HCT116 (cell line): ENCODE measurements around the gene FDCSP. TPM values are rescaled to one million over a fixed set of nuclear protein-coding genes. Genes with fewer than 3 reads are reported as not detected.

Experiments
- ATAC-seq: fragments of 200-7000 bp; cut with Tn5 transposase; 2 replicates; pipeline ENCODE4 v1.9.1; 2020; ENCODE audit warnings: mild to moderate bottlenecking, moderate library complexity
- BruUV-seq: library from RNA; stranded (reverse); fragments of 400-500 nt; replicated peaks from 2 replicates; lab custom pipeline; 2021; lab: Mats Ljungman, UMichigan
- CTCF ChIA-PET: fragments of 300-600 bp; sonication (Branson Sonifier 250); formaldehyde crosslinking; loops from one replicate; lab custom pipeline; 2021; ENCODE audit warnings: antibody characterized with exemption; lab: Charles Lee
- POLR2A ChIA-PET: fragments of 300-600, 350-600 bp; sonication (Branson Sonifier 250); formaldehyde crosslinking; loops from one replicate; lab custom pipeline; 2021; ENCODE audit warnings: antibody characterized with exemption; lab: Charles Lee
- RAD21 ChIA-PET, 2 experiments: fragments of 300-600 bp; sonication (Branson Sonifier 250); formaldehyde crosslinking; loops; one replicate each; lab custom pipeline; 2023; ENCODE audit warnings: low total read pairs in 2 of 2; ENCODE audit not compliant: uncharacterized antibody in 2 of 2, unreplicated experiment in 2 of 2, low non-redundant PET in 1 of 2; lab: Charles Lee
- DNase-seq: peaks from one replicate; pipeline ENCODE4 v3.0.0-alpha.2; 2010; ENCODE audit warnings: low read depth, low spot score
- H2AFZ ChIP-seq: fragments of 200-600 bp; shearing (Covaris generic), sonication (generic); 2 replicates; pipeline ENCODE4 v1.6.1; 2017; ENCODE audit warnings: low read depth, mixed run types, mixed read lengths, antibody characterized with exemption, low read length; ENCODE audit not compliant: poor library complexity, severe bottlenecking
- H3K27ac ChIP-seq: 2 replicates; pipeline ENCODE4 v1.5.1; 2012; ENCODE audit warnings: low read depth, low read length
- H3K27me3 ChIP-seq: fragments of 200-600 bp; sonication (generic); 2 replicates; pipeline ENCODE4 v1.6.1; 2016; ENCODE audit warnings: mixed run types, low read length, mixed read lengths; ENCODE audit not compliant: insufficient read depth
- H3K36me3 ChIP-seq, 2 experiments: fragments of 200-500 bp in 1 of 2; fragments of 200-600 bp in 1 of 2; sonication (Bioruptor generic) in 1 of 2; sonication (generic) in 1 of 2; 2 replicates each; pipeline versions ENCODE4 v1.5.1 to v1.6.1; 2014 to 2016; ENCODE audit warnings: low read length in 2 of 2, inconsistent platforms in 1 of 2, mixed read lengths in 1 of 2, mixed run types in 1 of 2; ENCODE audit not compliant: insufficient read depth in 2 of 2, control insufficient read depth in 1 of 2
- H3K4me1 ChIP-seq, 2 experiments: fragments of 200-600 bp in 1 of 2; sonication (generic) in 1 of 2; 2 replicates each; pipeline versions ENCODE4 v1.5.1 to v1.6.1; 2012 to 2017; ENCODE audit warnings: low read length in 2 of 2, inconsistent platforms in 1 of 2, mild to moderate bottlenecking in 1 of 2, mixed read lengths in 1 of 2, mixed run types in 1 of 2, moderate library complexity in 1 of 2; ENCODE audit not compliant: insufficient read depth in 2 of 2, control insufficient read depth in 1 of 2
- H3K4me2 ChIP-seq: fragments of 200-600 bp; sonication (generic); 2 replicates; pipeline ENCODE4 v1.6.1; 2017; ENCODE audit warnings: mixed run types, low read length, mixed read lengths
- H3K4me3 ChIP-seq, 2 experiments: fragments of 200-600 bp in 1 of 2; sonication (generic) in 1 of 2; replicated peaks in 1 of 2; 2 replicates each; pipeline ENCODE4 v1.5.1; 2011 to 2016; ENCODE audit warnings: low read length in 2 of 2, control low read depth in 1 of 2, low read depth in 1 of 2, mild to moderate bottlenecking in 1 of 2, mixed read lengths in 1 of 2, mixed run types in 1 of 2
- H3K79me2 ChIP-seq: fragments of 200-600 bp; sonication (generic); 2 replicates; pipeline ENCODE4 v1.6.1; 2017; ENCODE audit warnings: mild to moderate bottlenecking, mixed run types, low read length, moderate library complexity, mixed read lengths; ENCODE audit not compliant: insufficient read depth
- H3K9ac ChIP-seq: fragments of 200-600 bp; sonication (generic); 2 replicates; pipeline ENCODE4 v1.6.1; 2016; ENCODE audit warnings: low read length, mixed read lengths
- H3K9me2 ChIP-seq: fragments of 200-600 bp; sonication (generic), shearing (Covaris generic); 2 replicates; pipeline ENCODE4 v1.6.1; 2017; ENCODE audit warnings: mixed run types, mild to moderate bottlenecking, moderate library complexity; ENCODE audit not compliant: insufficient read depth
- H3K9me3 ChIP-seq, 2 experiments: fragments of 200-500 bp in 1 of 2; fragments of 200-600 bp in 1 of 2; sonication (Bioruptor generic) in 1 of 2; sonication (generic) in 1 of 2; 2 replicates each; pipeline ENCODE4 v1.6.1; 2014 to 2017; ENCODE audit warnings: low read length in 2 of 2, mixed read lengths in 2 of 2, inconsistent platforms in 1 of 2, low read depth in 1 of 2, mild to moderate bottlenecking in 1 of 2, mixed run types in 1 of 2, moderate library complexity in 1 of 2; ENCODE audit not compliant: control insufficient read depth in 1 of 2, insufficient read depth in 1 of 2
- H4K20me1 ChIP-seq: fragments of 200-600 bp; sonication (generic), shearing (Covaris generic); 2 replicates; pipeline ENCODE4 v1.6.1; 2017; ENCODE audit warnings: mixed run types, mild to moderate bottlenecking, moderate library complexity; ENCODE audit not compliant: insufficient read depth
- CBX3 ChIP-seq: IDR thresholded peaks from 2 replicates; pipeline ENCODE4 v1.6.1; 2012; ENCODE audit warnings: low read depth
- CEBPB ChIP-seq: IDR thresholded peaks from 2 replicates; pipeline ENCODE4 v1.6.1; 2012; ENCODE audit warnings: low read depth
- EGR1 ChIP-seq: IDR thresholded peaks from 2 replicates; pipeline ENCODE4 v1.6.1; 2012; ENCODE audit warnings: low read depth
- ELF1 ChIP-seq: IDR thresholded peaks from 2 replicates; pipeline ENCODE4 v1.6.1; 2012; ENCODE audit warnings: low read depth, borderline replicate concordance
- EZH2 ChIP-seq: fragments of 200-600 bp; sonication (generic); IDR thresholded peaks from 2 replicates; pipeline ENCODE4 v1.6.1; 2017; ENCODE audit warnings: antibody characterized with exemption, mixed run types
- EZH2phosphoT487 ChIP-seq: fragments of 200-600 bp; IDR thresholded peaks from 2 replicates; pipeline ENCODE4 v1.6.1; 2018; ENCODE audit warnings: antibody characterized with exemption, borderline replicate concordance
- FOSL1 ChIP-seq: IDR thresholded peaks from 2 replicates; pipeline ENCODE4 v1.6.1; 2012; ENCODE audit warnings: low read depth
- JUND ChIP-seq: IDR thresholded peaks from 2 replicates; pipeline ENCODE4 v1.6.1; 2012
- POLR2A ChIP-seq: IDR thresholded peaks from 2 replicates; pipeline ENCODE4 v1.7.0; 2011; ENCODE audit warnings: borderline replicate concordance; ENCODE audit not compliant: insufficient read depth, insufficient read length; ENCODE audit errors: extremely low read depth
- POLR2AphosphoS5 ChIP-seq: IDR thresholded peaks from 2 replicates; pipeline ENCODE4 v1.6.1; 2011; ENCODE audit warnings: mild to moderate bottlenecking, low read depth, low read length, moderate library complexity
- SIN3A ChIP-seq: IDR thresholded peaks from 2 replicates; pipeline ENCODE4 v1.6.1; 2012; ENCODE audit warnings: low read depth
- SP1 ChIP-seq: IDR thresholded peaks from 2 replicates; pipeline ENCODE4 v1.6.1; 2012; ENCODE audit warnings: low read depth
- SRF ChIP-seq: IDR thresholded peaks from 2 replicates; pipeline ENCODE4 v1.6.1; 2012; ENCODE audit warnings: low read depth
- TCF7L2 ChIP-seq: IDR thresholded peaks from 2 replicates; pipeline ENCODE4 v1.7.0; 2011; ENCODE audit warnings: borderline replicate concordance, inconsistent platforms; ENCODE audit not compliant: insufficient read depth, insufficient read length; ENCODE audit errors: extremely low read depth
- ZFX ChIP-seq: fragments of 450-650 bp; IDR thresholded peaks from 2 replicates; pipeline ENCODE4 v1.6.1; 2017
- intact Hi-C: fragments of 100-400 bp; cut with micrococcal nuclease; formaldehyde crosslinking; loops from 2 replicates; pipeline ENCODE4 v1.10.0; 2022
- total RNA-seq: library from RNA; stranded (reverse); gene quantifications from one replicate; pipeline ENCODE4 v1.2.1, GENCODE V29; 2021; ENCODE audit not compliant: unreplicated experiment
- TF ChIP-seq, protein P1 (sequence below), 3 experiments: fragments of 200-600 bp in 1 of 3; sonication (generic) in 1 of 3; IDR thresholded peaks in 2 of 3; conservative IDR thresholded peaks in 1 of 3; 2 replicates each; pipeline ENCODE4 v1.5.1; 2012 to 2017; ENCODE audit warnings: low read depth in 2 of 3, low read length in 2 of 3, antibody characterized with exemption in 1 of 3, borderline replicate concordance in 1 of 3, control low read depth in 1 of 3, mild to moderate bottlenecking in 1 of 3, mixed read lengths in 1 of 3, mixed run types in 1 of 3, moderate library complexity in 1 of 3; ENCODE audit not compliant: insufficient read depth in 1 of 3
- TF ChIP-seq, protein P2 (sequence below): IDR thresholded peaks from 2 replicates; pipeline ENCODE4 v1.6.1; 2012
- TF ChIP-seq, protein P3 (sequence below): IDR thresholded peaks from 2 replicates; pipeline ENCODE4 v1.6.1; 2012; ENCODE audit warnings: low read depth
- TF ChIP-seq, protein P4 (sequence below): IDR thresholded peaks from 2 replicates; pipeline ENCODE4 v1.6.1; 2012

Gene FDCSP
- total RNA-seq, 1 experiment from 2014 or later: not detected

DNA sequence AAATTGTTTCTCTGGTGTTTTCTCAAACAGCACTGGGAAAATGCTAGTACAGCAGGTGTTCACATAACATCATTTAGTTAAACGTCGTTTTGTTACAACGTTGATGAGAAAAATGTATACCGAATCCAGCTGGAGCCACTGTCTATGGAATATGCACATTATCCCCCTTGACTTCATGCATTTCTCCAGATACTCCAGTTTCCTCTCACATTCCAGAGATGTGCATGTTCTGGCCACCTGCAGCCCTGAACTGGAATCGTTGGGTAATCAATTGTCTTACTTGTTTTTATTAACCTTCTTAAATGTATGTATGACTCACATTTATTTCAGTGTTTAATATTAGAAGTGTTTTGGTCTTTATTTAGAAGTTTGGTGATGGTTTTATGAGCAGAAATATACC, 48.8 kb upstream of the FDCSP start (continued):
- TF ChIP-seq FOSL1: no peak
- TF ChIP-seq CBX3: no peak
- TF ChIP-seq SRF: no peak
- TF ChIP-seq EGR1: no peak
- TF ChIP-seq, protein P1, sequence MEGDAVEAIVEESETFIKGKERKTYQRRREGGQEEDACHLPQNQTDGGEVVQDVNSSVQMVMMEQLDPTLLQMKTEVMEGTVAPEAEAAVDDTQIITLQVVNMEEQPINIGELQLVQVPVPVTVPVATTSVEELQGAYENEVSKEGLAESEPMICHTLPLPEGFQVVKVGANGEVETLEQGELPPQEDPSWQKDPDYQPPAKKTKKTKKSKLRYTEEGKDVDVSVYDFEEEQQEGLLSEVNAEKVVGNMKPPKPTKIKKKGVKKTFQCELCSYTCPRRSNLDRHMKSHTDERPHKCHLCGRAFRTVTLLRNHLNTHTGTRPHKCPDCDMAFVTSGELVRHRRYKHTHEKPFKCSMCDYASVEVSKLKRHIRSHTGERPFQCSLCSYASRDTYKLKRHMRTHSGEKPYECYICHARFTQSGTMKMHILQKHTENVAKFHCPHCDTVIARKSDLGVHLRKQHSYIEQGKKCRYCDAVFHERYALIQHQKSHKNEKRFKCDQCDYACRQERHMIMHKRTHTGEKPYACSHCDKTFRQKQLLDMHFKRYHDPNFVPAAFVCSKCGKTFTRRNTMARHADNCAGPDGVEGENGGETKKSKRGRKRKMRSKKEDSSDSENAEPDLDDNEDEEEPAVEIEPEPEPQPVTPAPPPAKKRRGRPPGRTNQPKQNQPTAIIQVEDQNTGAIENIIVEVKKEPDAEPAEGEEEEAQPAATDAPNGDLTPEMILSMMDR (IDR thresholded peaks at IDR 0.05 in 2 of 3, conservative IDR thresholded peaks at IDR 0.05 in 1 of 3; ENCODE audit: borderline replicate concordance in 1 of 3, insufficient read depth in 1 of 3, low read depth in 2 of 3, low read length in 2 of 3): no peak
- TF ChIP-seq TCF7L2: no peak
- no peak for TF ChIP-seq EZH2
- no peak for TF ChIP-seq ZFX
- no peak for TF ChIP-seq SP1

DNA sequence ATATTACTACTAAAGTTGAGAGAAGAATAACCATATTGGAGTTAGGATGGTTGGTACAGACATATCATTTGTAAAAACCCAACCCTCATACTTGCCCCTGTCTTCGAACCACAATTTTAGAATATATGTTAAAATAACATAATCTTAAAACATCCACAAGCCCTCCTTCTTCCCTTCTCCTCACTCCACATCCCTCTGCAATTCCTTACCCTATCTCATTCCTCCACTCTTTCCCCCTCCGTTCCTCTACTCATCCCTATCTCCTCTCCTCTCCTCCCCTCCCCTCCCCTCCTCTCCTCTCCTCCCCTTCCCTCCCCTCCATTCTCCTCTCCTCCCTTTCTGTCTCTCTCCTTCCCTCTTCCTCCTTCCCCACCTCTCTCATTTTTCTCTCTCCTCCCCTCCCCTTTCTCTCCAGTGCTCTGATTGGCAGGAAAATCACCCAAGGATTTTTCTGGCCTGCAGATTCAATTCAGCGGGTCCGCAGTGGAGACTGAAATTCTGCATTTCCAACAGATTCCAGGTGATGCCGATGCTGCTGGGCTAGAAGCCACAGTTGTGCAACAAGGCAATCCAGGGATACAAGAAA, 47.8 kb upstream of the FDCSP start:
- CTCF ChIA-PET: no interaction called here
- no peaks in the 10 kb centered on the region for H3K36me3 ChIP-seq
- ATAC-seq (no peak), DNase-seq (no peak)
- H3K4me1 ChIP-seq: no peaks in the 10 kb centered on the region
- POLR2A ChIA-PET: no interaction called here
- no peak overlapping the region for H3K9ac ChIP-seq
- no peaks in the 10 kb centered on the region for H3K9me2 ChIP-seq
- no peak overlapping the region for H3K27ac ChIP-seq
- no peaks in the 10 kb centered on the region for H3K9me3 ChIP-seq
- intact Hi-C loops: no loop called here
- no peaks in the 10 kb centered on the region for H3K27me3 ChIP-seq
- H3K4me3 ChIP-seq: no peak overlapping the region
- no peaks in the 10 kb centered on the region for H4K20me1 ChIP-seq
- H3K79me2 ChIP-seq: no peaks in the 10 kb centered on the region
- H2AFZ ChIP-seq: no peak overlapping the region
- no peak overlapping the region for H3K4me2 ChIP-seq
- RAD21 ChIA-PET: no interaction called here
- BruUV-seq: no TSS peak
- TF ChIP-seq JUND: no peak
- TF ChIP-seq, protein P2, sequence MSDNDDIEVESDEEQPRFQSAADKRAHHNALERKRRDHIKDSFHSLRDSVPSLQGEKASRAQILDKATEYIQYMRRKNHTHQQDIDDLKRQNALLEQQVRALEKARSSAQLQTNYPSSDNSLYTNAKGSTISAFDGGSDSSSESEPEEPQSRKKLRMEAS: no peak
- TF ChIP-seq SIN3A: no peak
- TF ChIP-seq, protein P1 (IDR thresholded peaks at IDR 0.05 in 2 of 3, conservative IDR thresholded peaks at IDR 0.05 in 1 of 3; ENCODE audit: borderline replicate concordance in 1 of 3, insufficient read depth in 1 of 3, low read depth in 2 of 3, low read length in 2 of 3): no peak
- no peak for TF ChIP-seq SRF
- no peak for TF ChIP-seq ELF1
- TF ChIP-seq, protein P3, sequence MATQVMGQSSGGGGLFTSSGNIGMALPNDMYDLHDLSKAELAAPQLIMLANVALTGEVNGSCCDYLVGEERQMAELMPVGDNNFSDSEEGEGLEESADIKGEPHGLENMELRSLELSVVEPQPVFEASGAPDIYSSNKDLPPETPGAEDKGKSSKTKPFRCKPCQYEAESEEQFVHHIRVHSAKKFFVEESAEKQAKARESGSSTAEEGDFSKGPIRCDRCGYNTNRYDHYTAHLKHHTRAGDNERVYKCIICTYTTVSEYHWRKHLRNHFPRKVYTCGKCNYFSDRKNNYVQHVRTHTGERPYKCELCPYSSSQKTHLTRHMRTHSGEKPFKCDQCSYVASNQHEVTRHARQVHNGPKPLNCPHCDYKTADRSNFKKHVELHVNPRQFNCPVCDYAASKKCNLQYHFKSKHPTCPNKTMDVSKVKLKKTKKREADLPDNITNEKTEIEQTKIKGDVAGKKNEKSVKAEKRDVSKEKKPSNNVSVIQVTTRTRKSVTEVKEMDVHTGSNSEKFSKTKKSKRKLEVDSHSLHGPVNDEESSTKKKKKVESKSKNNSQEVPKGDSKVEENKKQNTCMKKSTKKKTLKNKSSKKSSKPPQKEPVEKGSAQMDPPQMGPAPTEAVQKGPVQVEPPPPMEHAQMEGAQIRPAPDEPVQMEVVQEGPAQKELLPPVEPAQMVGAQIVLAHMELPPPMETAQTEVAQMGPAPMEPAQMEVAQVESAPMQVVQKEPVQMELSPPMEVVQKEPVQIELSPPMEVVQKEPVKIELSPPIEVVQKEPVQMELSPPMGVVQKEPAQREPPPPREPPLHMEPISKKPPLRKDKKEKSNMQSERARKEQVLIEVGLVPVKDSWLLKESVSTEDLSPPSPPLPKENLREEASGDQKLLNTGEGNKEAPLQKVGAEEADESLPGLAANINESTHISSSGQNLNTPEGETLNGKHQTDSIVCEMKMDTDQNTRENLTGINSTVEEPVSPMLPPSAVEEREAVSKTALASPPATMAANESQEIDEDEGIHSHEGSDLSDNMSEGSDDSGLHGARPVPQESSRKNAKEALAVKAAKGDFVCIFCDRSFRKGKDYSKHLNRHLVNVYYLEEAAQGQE: no peak
- no peak for TF ChIP-seq EZH2phosphoT487
- no peak for TF ChIP-seq POLR2AphosphoS5
- TF ChIP-seq, protein P4, sequence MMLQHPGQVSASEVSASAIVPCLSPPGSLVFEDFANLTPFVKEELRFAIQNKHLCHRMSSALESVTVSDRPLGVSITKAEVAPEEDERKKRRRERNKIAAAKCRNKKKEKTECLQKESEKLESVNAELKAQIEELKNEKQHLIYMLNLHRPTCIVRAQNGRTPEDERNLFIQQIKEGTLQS: no peak
- no peak for TF ChIP-seq TCF7L2
- no peak for TF ChIP-seq ZFX
- no peak for TF ChIP-seq CEBPB
- no peak for TF ChIP-seq POLR2A
